ENCODE data around the gene ZDHHC11.
"Not testable (repeated sequence)": the region's sequence is repeated elsewhere in the genome, so short reads cannot be mapped to it uniquely, and the experiment has no call there.

ZDHHC11 gene

GRCh38 chr5:795873-796272 lies 54.9 kb downstream of the ZDHHC11 start:
- H2BK5ac ChIP-seq (ENCODE audit: low read depth, low read length, poor library complexity, severe bottlenecking); DNase-seq; H3K18ac ChIP-seq (ENCODE audit: low read depth in 1 of 2, low read length in 2 of 2); H2BK12ac ChIP-seq (ENCODE audit: low read length in 2 of 2); H3K4me1 ChIP-seq (ENCODE audit: control insufficient read depth, insufficient read depth, low read depth, low read length); H3K27ac ChIP-seq (ENCODE audit: low read length, poor library complexity, severe bottlenecking); H2BK15ac ChIP-seq (ENCODE audit: low read depth, poor library complexity, severe bottlenecking); H2AFZ ChIP-seq (ENCODE audit: low read depth, low read length); H3K79me1 ChIP-seq (replicated peaks; ENCODE audit: low read length, poor library complexity, severe bottlenecking); H3K4me3 ChIP-seq (ENCODE audit: insufficient read depth in 1 of 2, low read depth in 1 of 2, low read length in 2 of 2); H2AK5ac ChIP-seq (ENCODE audit: low read length, severe bottlenecking); H3K36me3 ChIP-seq (ENCODE audit: control insufficient read depth in 1 of 2, insufficient read depth in 2 of 2, low read depth in 1 of 2, low read length in 2 of 2); H3K9ac ChIP-seq (ENCODE audit: low read length); H3K4ac ChIP-seq (ENCODE audit: low read depth in 1 of 2, low read length in 2 of 2); H4K8ac ChIP-seq (ENCODE audit: low read length); H4K91ac ChIP-seq (ENCODE audit: low read length); H3K9me3 ChIP-seq (ENCODE audit: control insufficient read depth, low read length); H3K4me2 ChIP-seq (ENCODE audit: low read length, poor library complexity, severe bottlenecking); H2BK120ac ChIP-seq (ENCODE audit: low read depth, low read length); H3K14ac ChIP-seq (ENCODE audit: low read length in 2 of 2); H3K23ac ChIP-seq (ENCODE audit: low read length in 2 of 2); H3K27me3 ChIP-seq (ENCODE audit: control insufficient read depth in 1 of 2, insufficient read depth in 1 of 2, low read length in 2 of 2): not testable (repeated sequence)
- no CpG with 5 or more reads among the region's 1 CpG for WGBS

GRCh38 chr5:794948-795347 lies 55.8 kb downstream of the ZDHHC11 start:
- H4K91ac ChIP-seq (ENCODE audit: low read length); H3K4me3 ChIP-seq (ENCODE audit: insufficient read depth in 1 of 2, low read depth in 1 of 2, low read length in 2 of 2); H2AK5ac ChIP-seq (ENCODE audit: low read length, severe bottlenecking); H2AFZ ChIP-seq (ENCODE audit: low read depth, low read length); H4K8ac ChIP-seq (ENCODE audit: low read length); H3K14ac ChIP-seq (ENCODE audit: low read length in 2 of 2); H3K4me1 ChIP-seq (ENCODE audit: control insufficient read depth, insufficient read depth, low read depth, low read length); H3K23ac ChIP-seq (ENCODE audit: low read length in 2 of 2); H3K36me3 ChIP-seq (ENCODE audit: control insufficient read depth in 1 of 2, insufficient read depth in 2 of 2, low read depth in 1 of 2, low read length in 2 of 2); H2BK5ac ChIP-seq (ENCODE audit: low read depth, low read length, poor library complexity, severe bottlenecking); H2BK12ac ChIP-seq (ENCODE audit: low read length in 2 of 2); H3K18ac ChIP-seq (ENCODE audit: low read depth in 1 of 2, low read length in 2 of 2); H3K4ac ChIP-seq (ENCODE audit: low read depth in 1 of 2, low read length in 2 of 2); H3K27me3 ChIP-seq (ENCODE audit: control insufficient read depth in 1 of 2, insufficient read depth in 1 of 2, low read length in 2 of 2); H3K9me3 ChIP-seq (ENCODE audit: control insufficient read depth, low read length); H3K9ac ChIP-seq (ENCODE audit: low read length); DNase-seq; H3K79me1 ChIP-seq (replicated peaks; ENCODE audit: low read length, poor library complexity, severe bottlenecking); H2BK15ac ChIP-seq (ENCODE audit: low read depth, poor library complexity, severe bottlenecking); H3K4me2 ChIP-seq (ENCODE audit: low read length, poor library complexity, severe bottlenecking); H3K27ac ChIP-seq (ENCODE audit: low read length, poor library complexity, severe bottlenecking); H2BK120ac ChIP-seq (ENCODE audit: low read depth, low read length): not testable (repeated sequence)
- 32% methylated on average over 1 of the region's 1 CpG for WGBS

- H3K27ac ChIP-seq (ENCODE audit: low read length, poor library complexity, severe bottlenecking); H3K4me3 ChIP-seq (ENCODE audit: insufficient read depth in 1 of 2, low read depth in 1 of 2, low read length in 2 of 2); H2AK5ac ChIP-seq (ENCODE audit: low read length, severe bottlenecking); H3K4me2 ChIP-seq (ENCODE audit: low read length, poor library complexity, severe bottlenecking); H3K4ac ChIP-seq (ENCODE audit: low read depth in 1 of 2, low read length in 2 of 2); H2BK5ac ChIP-seq (ENCODE audit: low read depth, low read length, poor library complexity, severe bottlenecking); H3K79me1 ChIP-seq (replicated peaks; ENCODE audit: low read length, poor library complexity, severe bottlenecking); H3K9me3 ChIP-seq (ENCODE audit: control insufficient read depth, low read length); H4K91ac ChIP-seq (ENCODE audit: low read length); H3K18ac ChIP-seq (ENCODE audit: low read depth in 1 of 2, low read length in 2 of 2); H2BK120ac ChIP-seq (ENCODE audit: low read depth, low read length); H3K36me3 ChIP-seq (ENCODE audit: control insufficient read depth in 1 of 2, insufficient read depth in 2 of 2, low read depth in 1 of 2, low read length in 2 of 2); H2BK12ac ChIP-seq (ENCODE audit: low read length in 2 of 2); H2BK15ac ChIP-seq (ENCODE audit: low read depth, poor library complexity, severe bottlenecking); H3K9ac ChIP-seq (ENCODE audit: low read length); H2AFZ ChIP-seq (ENCODE audit: low read depth, low read length); H3K14ac ChIP-seq (ENCODE audit: low read length in 2 of 2); DNase-seq; H4K8ac ChIP-seq (ENCODE audit: low read length); H3K23ac ChIP-seq (ENCODE audit: low read length in 2 of 2): not testable (repeated sequence)
- WGBS, result 85% methylated on average over 10 of the region's 10 CpGs
- Histone ChIP-seq H3K4me1 (ENCODE audit: control insufficient read depth, insufficient read depth, low read depth, low read length) (peaks cover 15% of the 10 kb centered on the region), H3K27me3 (ENCODE audit: control insufficient read depth in 1 of 2, insufficient read depth in 1 of 2, low read length in 2 of 2) (peaks cover 8 to 13% of the 10 kb centered on the region in 2 experiments)
Measured at GRCh38 chr5:788703-789102, 62.1 kb downstream of the ZDHHC11 start.

- H3K4me3 ChIP-seq (ENCODE audit: insufficient read depth in 1 of 2, low read depth in 1 of 2, low read length in 2 of 2); H3K18ac ChIP-seq (ENCODE audit: low read depth in 1 of 2, low read length in 2 of 2); H2AFZ ChIP-seq (ENCODE audit: low read depth, low read length); H3K23ac ChIP-seq (ENCODE audit: low read length in 2 of 2); DNase-seq; H3K79me1 ChIP-seq (replicated peaks; ENCODE audit: low read length, poor library complexity, severe bottlenecking); H2BK15ac ChIP-seq (ENCODE audit: low read depth, poor library complexity, severe bottlenecking); H3K4me2 ChIP-seq (ENCODE audit: low read length, poor library complexity, severe bottlenecking); H3K27me3 ChIP-seq (ENCODE audit: control insufficient read depth in 1 of 2, insufficient read depth in 1 of 2, low read length in 2 of 2); H3K27ac ChIP-seq (ENCODE audit: low read length, poor library complexity, severe bottlenecking); H4K8ac ChIP-seq (ENCODE audit: low read length); H2BK12ac ChIP-seq (ENCODE audit: low read length in 2 of 2); H3K9ac ChIP-seq (ENCODE audit: low read length); H3K9me3 ChIP-seq (ENCODE audit: control insufficient read depth, low read length); H2AK5ac ChIP-seq (ENCODE audit: low read length, severe bottlenecking); H3K4ac ChIP-seq (ENCODE audit: low read depth in 1 of 2, low read length in 2 of 2); H3K36me3 ChIP-seq (ENCODE audit: control insufficient read depth in 1 of 2, insufficient read depth in 2 of 2, low read depth in 1 of 2, low read length in 2 of 2); H3K14ac ChIP-seq (ENCODE audit: low read length in 2 of 2); H2BK120ac ChIP-seq (ENCODE audit: low read depth, low read length); H4K91ac ChIP-seq (ENCODE audit: low read length); H2BK5ac ChIP-seq (ENCODE audit: low read depth, low read length, poor library complexity, severe bottlenecking): not testable (repeated sequence)
- WGBS, result 86% methylated on average over 4 of the region's 6 CpGs
- H3K4me1 ChIP-seq (ENCODE audit: control insufficient read depth, insufficient read depth, low read depth, low read length), result peaks cover 17% of the 10 kb centered on the region
Measured at GRCh38 chr5:787857-788233, 62.9 kb downstream of the ZDHHC11 start.

All from mesenchymal stem cell (in vitro differentiated cells and primary cell).